ENCODE results near the gene LRRC4.

GRCh38 chr7:128066395-128066794, 35.2 kb upstream of the LRRC4 start:
- no peak for TF ChIP-seq CTCF (conservative IDR thresholded peaks at IDR 0.05 in 1 of 2, IDR thresholded peaks at IDR 0.05 in 1 of 2; ENCODE audit: low read depth in 1 of 2, low read length in 2 of 2)
- TF ChIP-seq EZH2 (IDR thresholded peaks at IDR 0.05; ENCODE audit: low read length, missing control alignments): no peak

All from fibroblast of lung (primary cell).